GM19025 (cell line): ENCODE data around the gene CASP8.

Experiments used
- ATAC-seq: cut with Tn5 transposase; IDR thresholded peaks from one replicate; pipeline ENCODE4 v1.9.1; 2021; ENCODE audit warnings: mild to moderate bottlenecking, low read depth, moderate library complexity; ENCODE audit not compliant: unreplicated experiment

Gene CASP8

GRCh38 chr2:201260302-201260800 is at the start of gene CASP8:
TSS of gene CASP8 (plus strand) at chr2:201260536. CDS start at chr2:201266487, 5,951 bp downstream.
- no peak for ATAC-seq

GRCh38 chr2:201215963-201216362 is 44.4 kb upstream of the CASP8 start:
- no peak for ATAC-seq

GRCh38 chr2:201216918-201217317 is 43.4 kb upstream of the CASP8 start:
- ATAC-seq, result no peak

DNA sequence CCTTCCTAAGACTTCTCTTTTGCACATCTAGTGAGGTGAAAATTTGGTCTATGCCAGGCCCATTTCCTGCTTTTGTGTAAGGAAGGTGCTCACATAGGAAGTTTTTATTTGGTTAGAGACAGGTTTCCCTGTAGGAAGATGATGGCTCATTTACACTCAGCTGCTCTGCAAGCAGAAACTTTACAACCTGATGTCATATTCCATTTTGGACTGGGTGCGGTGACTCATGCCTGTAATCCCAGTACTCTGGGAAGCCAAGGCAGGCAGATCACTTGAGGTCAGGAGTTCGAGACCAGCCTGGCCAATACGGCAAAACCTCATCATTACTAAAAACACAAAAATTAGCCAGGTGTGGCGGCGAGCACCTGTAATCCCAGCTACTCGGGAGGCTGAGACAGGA is 41.6 kb upstream of the CASP8 start:
- no peak for ATAC-seq

DNA sequence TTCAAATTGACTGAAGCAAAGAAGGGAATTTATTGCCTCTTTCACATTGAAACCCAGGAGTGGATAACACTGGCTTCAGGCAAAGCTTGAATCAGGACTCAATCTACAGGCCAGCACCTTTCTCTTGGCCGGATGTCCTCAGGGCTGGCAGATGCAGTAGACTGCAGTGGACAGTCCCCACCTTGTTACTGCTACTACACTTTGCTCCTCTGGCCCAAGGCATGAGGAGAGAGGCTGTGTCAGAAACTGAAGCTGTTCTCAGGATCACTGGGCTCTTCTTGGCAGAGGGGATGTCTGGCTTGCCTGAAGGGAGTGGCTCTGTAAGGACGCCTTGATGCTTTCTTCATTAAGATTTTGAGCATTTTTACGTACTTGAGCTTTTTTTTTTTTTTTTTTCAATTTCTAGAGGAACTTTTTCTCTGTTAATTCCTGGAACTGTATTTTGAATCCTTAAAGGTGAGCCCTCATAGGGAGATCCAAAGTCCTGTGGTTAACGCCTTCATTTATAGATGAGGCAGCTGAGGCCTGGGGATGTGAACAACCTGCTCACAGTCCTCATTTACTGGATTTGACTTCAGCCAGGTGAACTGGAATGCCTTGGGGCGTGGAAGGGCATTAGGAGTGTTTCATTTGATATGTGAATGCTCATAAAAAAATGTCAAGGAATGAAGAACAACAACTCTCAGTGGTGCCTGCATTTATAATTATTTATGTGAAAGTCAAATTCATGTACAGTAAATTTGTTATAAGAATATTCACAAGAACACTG is 40.8 kb upstream of the CASP8 start:
- ATAC-seq, result no peak

DNA sequence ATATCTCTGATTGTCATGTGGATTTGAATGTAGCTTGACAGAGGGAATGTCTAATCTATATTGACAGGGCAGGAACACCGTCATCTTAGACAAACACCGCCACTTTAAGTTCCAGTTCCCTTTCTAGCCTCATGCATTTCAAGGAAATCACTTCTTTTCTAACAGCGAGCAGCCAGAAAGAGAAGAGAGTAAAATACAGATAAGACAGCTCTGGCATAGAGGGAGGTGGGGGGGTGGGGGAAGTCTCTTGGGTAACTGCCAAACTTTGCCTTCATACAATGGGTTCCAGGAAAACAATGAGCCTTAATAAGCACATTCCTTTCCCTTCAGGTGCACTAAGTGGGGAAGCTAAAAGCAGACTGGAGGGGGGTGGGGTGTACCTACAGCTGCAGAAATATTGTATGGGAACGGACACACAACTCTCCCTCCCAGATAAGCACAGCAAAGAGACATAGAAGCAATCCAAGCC is 40.2 kb upstream of the CASP8 start:
- no peak for ATAC-seq

DNA sequence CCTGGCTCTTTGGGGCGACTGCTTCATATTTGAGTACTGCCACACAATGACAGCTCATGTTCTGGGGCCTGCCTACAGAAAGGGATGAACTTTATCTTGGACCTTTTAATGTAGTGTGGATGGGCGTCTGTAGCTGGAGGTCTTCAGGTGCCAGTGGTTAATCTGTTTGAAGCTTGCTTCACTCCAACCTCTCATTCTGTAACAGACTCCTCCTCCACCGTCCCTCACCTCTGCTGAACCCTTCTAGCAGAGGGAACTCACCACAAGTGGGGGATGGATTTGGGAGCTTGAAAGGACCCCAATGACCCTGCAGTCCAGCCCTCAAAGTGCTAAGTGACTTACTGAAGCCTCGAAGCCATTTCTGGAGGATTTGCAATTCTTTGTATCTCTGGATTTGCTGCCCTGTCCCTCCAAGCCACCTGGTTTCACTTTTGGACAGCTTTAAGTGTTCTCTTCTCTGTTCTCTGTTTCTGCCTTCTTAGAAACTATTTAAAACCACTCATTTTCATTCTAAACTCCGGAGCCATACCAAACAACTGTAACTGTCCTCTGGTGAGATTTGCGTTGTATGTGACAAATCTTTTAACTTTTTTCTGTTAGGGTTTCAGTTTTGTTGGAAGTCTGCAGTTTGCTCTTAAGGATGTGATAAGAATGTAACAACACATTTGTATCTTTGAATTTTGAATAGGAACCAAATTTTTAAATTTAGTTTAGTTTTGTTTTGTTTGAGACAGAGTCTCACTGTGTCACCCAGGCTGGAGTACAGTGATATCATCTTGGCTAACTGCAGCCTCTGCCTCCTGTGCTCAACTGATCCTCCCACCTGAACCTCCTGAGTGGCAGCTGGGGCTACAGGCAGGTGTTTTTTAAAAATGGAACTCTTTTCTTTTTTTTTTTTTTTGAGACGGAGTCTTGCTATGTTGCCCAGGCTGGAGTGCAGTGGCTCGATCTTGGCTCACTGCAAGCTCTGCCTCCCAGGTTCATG is 37.0 kb upstream of the CASP8 start:
- peak; percentile 90 for ATAC-seq

DNA sequence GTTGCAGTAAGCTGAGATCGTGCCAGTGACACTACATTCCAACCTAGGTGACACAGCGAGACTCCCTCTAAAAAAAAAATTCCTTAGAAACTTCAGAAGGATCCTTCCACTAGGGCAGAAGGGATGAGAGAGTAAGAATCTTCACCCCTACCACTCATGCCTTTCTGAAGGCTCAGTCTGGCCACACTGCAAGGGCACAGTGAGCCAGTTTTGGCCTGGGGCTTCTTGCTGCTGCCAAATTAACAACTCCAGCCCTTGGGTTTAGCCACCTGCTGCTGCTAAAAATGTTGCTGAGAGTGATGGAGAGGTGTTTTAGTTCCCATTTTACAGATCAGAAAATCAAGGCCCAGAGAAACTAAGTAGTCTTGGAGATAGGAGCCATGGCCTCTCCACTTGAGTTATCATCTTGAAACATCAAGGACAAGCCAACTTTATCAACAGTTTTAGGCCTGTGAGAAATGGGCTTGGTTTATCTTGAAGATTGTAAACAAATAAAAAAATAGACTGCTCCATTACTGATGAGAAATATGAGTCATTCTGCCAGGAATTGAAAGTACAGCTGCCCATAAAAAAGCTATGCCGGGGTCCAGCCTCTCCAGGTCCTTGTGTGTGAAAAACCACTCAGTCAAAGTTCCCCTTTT is 31.9 kb upstream of the CASP8 start:
- no peak for ATAC-seq

GRCh38 chr2:201228912-201229290 is 31.4 kb upstream of the CASP8 start:
- no peak for ATAC-seq

- peak; percentile 44 for ATAC-seq
Observed at GRCh38 chr2:201231781-201232466, 28.4 kb upstream of the CASP8 start.

DNA sequence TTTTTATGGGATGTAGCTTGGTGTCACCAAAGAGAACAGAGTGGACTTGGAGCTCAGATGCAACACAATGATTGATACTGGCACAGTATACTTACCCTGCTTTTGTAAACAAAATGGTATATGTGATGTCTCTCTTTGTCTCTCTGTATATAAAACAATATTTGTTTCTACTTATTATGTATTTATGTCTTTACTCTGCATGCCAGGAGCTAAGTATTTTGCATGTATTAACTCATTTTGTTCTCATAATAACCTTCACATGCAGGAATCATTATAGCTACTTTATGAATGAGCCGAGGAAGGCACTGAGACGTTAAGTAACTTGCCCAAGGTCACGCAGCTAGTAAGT is 27.9 kb upstream of the CASP8 start:
- ATAC-seq, result no peak

GRCh38 chr2:201233192-201233811 is 27.0 kb upstream of the CASP8 start:
- ATAC-seq, result peak; percentile 88

DNA sequence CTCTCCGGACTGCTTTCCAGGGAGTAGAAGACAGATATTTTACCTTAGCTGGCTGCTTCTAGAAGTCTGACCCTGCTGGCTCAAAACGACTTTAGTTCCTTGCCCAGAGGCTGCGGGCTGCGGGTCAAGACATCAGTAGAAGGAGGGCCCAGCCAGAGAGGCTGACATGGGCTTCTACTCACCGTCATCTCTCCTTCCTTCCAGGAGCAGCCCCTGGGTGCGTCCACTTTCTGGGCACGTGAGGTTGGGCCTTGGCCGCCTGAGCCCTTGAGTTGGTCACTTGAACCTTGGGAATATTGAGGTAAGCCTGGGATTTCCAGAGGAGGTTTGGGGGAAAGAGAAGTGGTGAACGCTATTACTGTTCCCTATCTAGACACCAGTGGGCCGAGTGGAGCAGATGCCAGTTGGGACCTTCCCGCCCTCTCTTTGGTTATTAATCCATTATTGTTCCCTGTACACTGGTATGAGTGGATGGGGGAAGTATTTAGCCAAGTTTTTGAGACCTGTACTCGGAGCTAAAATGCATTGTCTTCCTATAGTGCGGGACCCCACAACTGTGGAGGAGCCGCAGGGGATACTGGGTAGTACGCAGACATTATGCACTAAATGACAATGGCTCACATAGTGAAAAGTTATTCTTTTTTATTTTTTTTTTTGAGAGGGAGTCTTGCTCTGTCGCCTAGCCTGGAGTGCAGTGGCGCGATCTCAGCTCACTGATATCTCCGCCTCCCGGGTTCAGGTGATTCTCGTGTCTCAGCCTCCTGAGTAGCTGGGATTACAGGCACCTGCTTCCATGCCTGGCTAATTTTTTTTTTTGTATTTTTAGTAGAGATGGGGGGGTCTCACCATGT is 26.3 kb upstream of the CASP8 start:
- ATAC-seq, result peak; percentile 13

GRCh38 chr2:201234663-201235135 is 25.6 kb upstream of the CASP8 start:
- no peak for ATAC-seq

GRCh38 chr2:201235860-201236811 is 24.2 kb upstream of the CASP8 start:
- ATAC-seq, result no peak

GRCh38 chr2:201237486-201238123 is 22.7 kb upstream of the CASP8 start:
- ATAC-seq, result no peak
